Panc1 (cell line): ENCODE data around the gene TPRN. TPM values are rescaled to one million over a fixed set of nuclear protein-coding genes. Genes with fewer than 3 reads are reported as not detected.

Source experiments
- ATAC-seq: fragments of 200-7000 bp; cut with Tn5 transposase; 2 replicates; pipeline ENCODE4 v1.9.1; 2020; ENCODE audit warnings: mild to moderate bottlenecking, moderate library complexity
- BruUV-seq: library from RNA; stranded (reverse); fragments of 400-500 nt; replicated peaks from 2 replicates; lab custom pipeline; 2021; lab: Mats Ljungman, UMichigan
- CTCF ChIA-PET: fragments of 300-600 bp; sonication (Branson Sonifier 250); formaldehyde crosslinking; loops from one replicate; lab custom pipeline; 2022; ENCODE audit warnings: antibody characterized with exemption; lab: Charles Lee
- POLR2A ChIA-PET: fragments of 300-600 bp; sonication (Branson Sonifier 250); formaldehyde crosslinking; loops from one replicate; lab custom pipeline; 2022; ENCODE audit warnings: antibody characterized with exemption; lab: Charles Lee
- DNase-seq: peaks from one replicate; pipeline ENCODE4 v3.0.0-alpha.2; 2010; ENCODE audit warnings: low read depth, low spot score
- H3K27ac ChIP-seq: 2 replicates; pipeline ENCODE4 v1.5.1; 2011; ENCODE audit warnings: mild to moderate bottlenecking, low read length, inconsistent platforms
- H3K27me3 ChIP-seq: fragments of 200-500 bp; sonication (Bioruptor generic); 2 replicates; pipeline ENCODE4 v1.6.0; 2014; ENCODE audit warnings: low read length, inconsistent platforms; ENCODE audit not compliant: control insufficient read depth, insufficient read depth
- H3K36me3 ChIP-seq: fragments of 200-500 bp; sonication (Bioruptor generic); 2 replicates; pipeline ENCODE4 v1.5.1; 2014; ENCODE audit warnings: inconsistent platforms, mild to moderate bottlenecking, low read length, moderate library complexity; ENCODE audit not compliant: control insufficient read depth, insufficient read depth
- H3K4me1 ChIP-seq: 2 replicates; pipeline ENCODE4 v1.5.1; 2011; ENCODE audit warnings: inconsistent platforms, mild to moderate bottlenecking, low read length, moderate library complexity; ENCODE audit not compliant: control insufficient read depth, insufficient read depth
- H3K4me3 ChIP-seq, 2 experiments: 2 replicates each; pipeline ENCODE4 v1.5.1; 2011 to 2012; ENCODE audit warnings: low read depth in 2 of 2, low read length in 2 of 2, mild to moderate bottlenecking in 2 of 2, inconsistent platforms in 1 of 2, moderate library complexity in 1 of 2
- H3K9me3 ChIP-seq: fragments of 200-500 bp; sonication (Bioruptor generic); 2 replicates; pipeline ENCODE4 v1.5.1; 2014; ENCODE audit warnings: low read depth, mild to moderate bottlenecking, inconsistent platforms, low read length, moderate library complexity; ENCODE audit not compliant: control insufficient read depth, insufficient read depth
- CTCF ChIP-seq: fragments of 450-650 bp; IDR thresholded peaks from 2 replicates; pipeline ENCODE4 v1.5.1; 2017; ENCODE audit warnings: mild to moderate bottlenecking
- POLR2AphosphoS5 ChIP-seq: IDR thresholded peaks from 2 replicates; pipeline ENCODE4 v1.6.1; 2012; ENCODE audit warnings: mild to moderate bottlenecking, low read depth, low read length, moderate library complexity
- REST ChIP-seq, 2 experiments: IDR thresholded peaks; 2 replicates each; pipeline ENCODE4 v1.6.1; 2011 to 2012; ENCODE audit warnings: low read depth in 2 of 2, control low read depth in 1 of 2, low read length in 1 of 2, mild to moderate bottlenecking in 1 of 2, moderate library complexity in 1 of 2; ENCODE audit not compliant: insufficient read depth in 1 of 2
- SIN3A ChIP-seq: IDR thresholded peaks from 2 replicates; pipeline ENCODE4 v1.6.1; 2012; ENCODE audit warnings: low read depth, mild to moderate bottlenecking, low read length, moderate library complexity, borderline replicate concordance; ENCODE audit not compliant: insufficient read depth
- TCF7L2 ChIP-seq: IDR thresholded peaks from 2 replicates; pipeline ENCODE4 v1.6.1; 2011; ENCODE audit warnings: mild to moderate bottlenecking, low read depth, low read length, inconsistent platforms
- in situ Hi-C: cut with HindIII; loops from 2 replicates; pipeline ENCODE4 v1.10.0; 2016; ENCODE audit warnings: low sequenced_read_pairs, low pct_unique_long_range_greater_than_20kb
- intact Hi-C: fragments of 100-400 bp; cut with micrococcal nuclease; formaldehyde crosslinking; loops from one replicate; pipeline ENCODE4 v1.10.0; 2022; ENCODE audit not compliant: unreplicated experiment
- total RNA-seq: library from RNA; stranded (reverse); gene quantifications from one replicate; pipeline ENCODE4 v1.2.1, GENCODE V29; 2021; ENCODE audit not compliant: unreplicated experiment

TPRN gene
- total RNA-seq, 1 experiment from 2014 or later, result 21.7 TPM

- ChIA-PET CTCF (interaction anchor here (1.1 to 1.2 kb wide), 2 partner anchors 10 to 14 kb away, joined by 3 to 4 read pairs; no protein-coding TSS in a partner anchor), POLR2A (interaction anchor here (0.6 kb wide), 1 partner anchor 13 kb away, joined by 3 read pairs; no protein-coding TSS in a partner anchor)
- intact Hi-C loops (no loop called here), in situ Hi-C loops (no loop called here)
- Histone ChIP-seq H3K36me3 (no peaks in the 10 kb centered on the region; the same call in 1 of the 2 replicates), H3K27me3 (no peaks in the 10 kb centered on the region), H3K27ac (peak within 1 kb of the TSS; percentile 74), H3K9me3 (no peaks in the 10 kb centered on the region), H3K4me3 (peak within 1 kb of the TSS; percentile 88 to 89), H3K4me1 (peaks cover 28% of the 10 kb centered on the region)
- DNase-seq (peak; percentile 55), ATAC-seq (peak; percentile 88)
- BruUV-seq, result TSS peak; percentile 98
- TF ChIP-seq CTCF (peak; percentile 60; the same call in 1 of the 2 replicates), TCF7L2 (no peak), POLR2AphosphoS5 (peak; percentile 89), REST (IDR thresholded peaks at IDR 0.05; ENCODE audit: insufficient read depth in 1 of 2, low read depth in 2 of 2, low read length in 1 of 2) (0 out of 4 replicates have a peak, but pooled peaks of 1 of the 2 experiments have one; percentile 54), SIN3A (peak; percentile 84; the same call in 1 of the 2 replicates)
Observed at GRCh38 chr9:137188490-137189296, 11.8 kb downstream of the TPRN start, which contains the start of the genes ANAPC2 and SSNA1. Gene ANAPC2 (minus strand): TSS chr9:137188560. CDS start chr9:137188532, 28 bp downstream. Gene SSNA1 (plus strand): TSS chr9:137188676. CDS start chr9:137188727, 51 bp downstream.

- Histone ChIP-seq H3K27ac (peak overlapping the region; percentile 74), H3K27me3 (no peaks in the 10 kb centered on the region)
- intact Hi-C loops, result no loop called here
Observed at GRCh38 chr9:137188086-137188489, 12.5 kb downstream of the TPRN start.

More at GRCh38 chr9:137188086-137188489, 12.5 kb downstream of the TPRN start:
- ATAC-seq, result peak; percentile 7
- H3K4me1 ChIP-seq, result peaks cover 23% of the 10 kb centered on the region
- POLR2A ChIA-PET, result no interaction called here
- in situ Hi-C loops, result no loop called here
- BruUV-seq, result no TSS peak
- no peak for DNase-seq
- TF ChIP-seq POLR2AphosphoS5, result no peak
- no peak for TF ChIP-seq REST (IDR thresholded peaks at IDR 0.05; ENCODE audit: insufficient read depth in 1 of 2, low read depth in 2 of 2, low read length in 1 of 2)
- no peak for TF ChIP-seq SIN3A
- TF ChIP-seq TCF7L2, result no peak
- TF ChIP-seq CTCF, result no peak
- no peaks in the 10 kb centered on the region; the same call in 1 of the 2 replicates for H3K36me3 ChIP-seq
- CTCF ChIA-PET, result no interaction called here
- peak overlapping the region; percentile 88 to 89 for H3K4me3 ChIP-seq
- H3K9me3 ChIP-seq, result no peaks in the 10 kb centered on the region
